Head of caudate nucleus (tissue), 42 donors: Measurements from ENCODE around the gene PCYOX1L.
"Not testable (repeated sequence)": the region's sequence is repeated elsewhere in the genome, so short reads cannot be mapped to it uniquely, and the experiment has no call there.

Experiments used
- DNase-seq, 42 donors: peaks; one replicate each; pipeline versions ENCODE4 v3.0.0 to v3.0.0-alpha.2; 2020 to 2021; ENCODE audit warnings: mixed read lengths in 7 of 42
- intact Hi-C: fragments of 100-400 bp; cut with DNase I; formaldehyde crosslinking; loops from one replicate; pipeline ENCODE4 v1.15.0; 2022

PCYOX1L gene

GRCh38 chr5:149398747-149399266 is 41.0 kb downstream of the PCYOX1L start:
- intact Hi-C loops, DNase-seq: not testable (repeated sequence)

- no peak for DNase-seq
These were observed 41.9 kb downstream of the PCYOX1L start for GRCh38 chr5:149399775-149400174.

GRCh38 chr5:149400304-149400703 is 42.5 kb downstream of the PCYOX1L start:
- DNase-seq, result no peak
- intact Hi-C loops, result no loop called here

More at GRCh38 chr5:149399775-149400174, 41.9 kb downstream of the PCYOX1L start:
- intact Hi-C loops, result no loop called here

GRCh38 chr5:149401051-149401450 is 43.2 kb downstream of the PCYOX1L start:
- DNase-seq, result no peak
- intact Hi-C loops, result no loop called here

GRCh38 chr5:149402291-149402690 is 44.4 kb downstream of the PCYOX1L start:
- no peak for DNase-seq
- intact Hi-C loops, result no loop called here

- intact Hi-C loops, result no loop called here
- DNase-seq, result no peak
These were observed 46.3 kb downstream of the PCYOX1L start for GRCh38 chr5:149403923-149404745.

GRCh38 chr5:149404746-149405549 is 47.1 kb downstream of the PCYOX1L start:
- no peak for DNase-seq
- intact Hi-C loops, result no loop called here

GRCh38 chr5:149405550-149406202 is 47.8 kb downstream of the PCYOX1L start:
- intact Hi-C loops, result no loop called here
- no peak for DNase-seq

GRCh38 chr5:149406203-149406978 is 48.5 kb downstream of the PCYOX1L start:
- peak in 5 of 42 donors; percentile 15 to 32 (median 22) for DNase-seq
- intact Hi-C loops, result no loop called here

- no peak for DNase-seq
- intact Hi-C loops, result no loop called here
These were observed 49.1 kb downstream of the PCYOX1L start for GRCh38 chr5:149406979-149407306.

GRCh38 chr5:149407323-149408251 is 49.7 kb downstream of the PCYOX1L start:
- DNase-seq, result no peak
- intact Hi-C loops, result no loop called here

GRCh38 chr5:149408252-149409099 is 50.6 kb downstream of the PCYOX1L start:
- intact Hi-C loops, result no loop called here
- DNase-seq, result no peak

- intact Hi-C loops, result no loop called here
- no peak for DNase-seq
These were observed 51.6 kb downstream of the PCYOX1L start for GRCh38 chr5:149409268-149409948.

GRCh38 chr5:149410071-149410470 is 52.2 kb downstream of the PCYOX1L start:
- DNase-seq, result no peak
- intact Hi-C loops, result no loop called here

- intact Hi-C loops, result no loop called here
- DNase-seq, result no peak
These were observed 53.0 kb downstream of the PCYOX1L start for GRCh38 chr5:149410721-149411432.
